Measurements from ENCODE around the gene NDEL1.

The NDEL1 gene

GRCh38 chr17:8447799-8448198, 12.1 kb downstream of the NDEL1 start:
- Histone ChIP-seq H3K27me3 (ENCODE audit: low read length) (no peaks in the 10 kb centered on the region), H3K9me2 (replicated peaks; ENCODE audit: insufficient read depth, low read length) (no peaks in the 10 kb centered on the region), H3K4me3 (ENCODE audit: insufficient read depth, low read length, poor library complexity, severe bottlenecking) (no peak overlapping the region), H4K20me1 (ENCODE audit: low read depth, low read length) (no peaks in the 10 kb centered on the region), H3F3A (ENCODE audit: insufficient read depth) (no peaks in the 10 kb centered on the region; the same call in 1 of the 2 replicates), H3K27ac (ENCODE audit: low read depth, low read length) (no peak overlapping the region), H3K9ac (ENCODE audit: low read length) (no peak overlapping the region), H2AFZ (ENCODE audit: low read depth, low read length, severe bottlenecking) (no peak overlapping the region), H3K4me2 (ENCODE audit: low read depth, low read length, poor library complexity, severe bottlenecking) (no peak overlapping the region), H3K36me3 (ENCODE audit: low read length) (peaks cover 36% of the 10 kb centered on the region), H3K9me3 (ENCODE audit: insufficient read depth, low read length) (no peaks in the 10 kb centered on the region), H3K79me2 (ENCODE audit: insufficient read depth, low read length) (peaks cover 15% of the 10 kb centered on the region)
- no peak for TF ChIP-seq EZH2phosphoT487 (conservative IDR thresholded peaks at IDR 0.05; ENCODE audit: low read length)
- TF ChIP-seq CTCF (IDR thresholded peaks at IDR 0.05; ENCODE audit: insufficient read depth, low read length, poor library complexity, severe bottlenecking), result no peak

GRCh38 chr17:8448310-8448709, 12.6 kb downstream of the NDEL1 start:
- Histone ChIP-seq H2AFZ (ENCODE audit: low read depth, low read length, severe bottlenecking) (no peak overlapping the region), H3K9ac (ENCODE audit: low read length) (no peak overlapping the region), H3F3A (ENCODE audit: insufficient read depth) (no peaks in the 10 kb centered on the region; the same call in 1 of the 2 replicates), H3K9me3 (ENCODE audit: insufficient read depth, low read length) (no peaks in the 10 kb centered on the region), H3K79me2 (ENCODE audit: insufficient read depth, low read length) (peaks cover 9% of the 10 kb centered on the region), H3K27ac (ENCODE audit: low read depth, low read length) (no peak overlapping the region), H3K9me2 (replicated peaks; ENCODE audit: insufficient read depth, low read length) (no peaks in the 10 kb centered on the region), H3K36me3 (ENCODE audit: low read length) (peaks cover 37% of the 10 kb centered on the region), H3K4me3 (ENCODE audit: insufficient read depth, low read length, poor library complexity, severe bottlenecking) (no peak overlapping the region), H4K20me1 (ENCODE audit: low read depth, low read length) (no peaks in the 10 kb centered on the region), H3K4me2 (ENCODE audit: low read depth, low read length, poor library complexity, severe bottlenecking) (no peak overlapping the region), H3K27me3 (ENCODE audit: low read length) (no peaks in the 10 kb centered on the region)
- TF ChIP-seq EZH2phosphoT487 (conservative IDR thresholded peaks at IDR 0.05; ENCODE audit: low read length), result no peak

- no peaks in the 10 kb centered on the region for H3K9me3 ChIP-seq (ENCODE audit: insufficient read depth, low read length)
- no peaks in the 10 kb centered on the region for H3F3A ChIP-seq (ENCODE audit: insufficient read depth)
- no peak overlapping the region for H2AFZ ChIP-seq (ENCODE audit: low read depth, low read length, severe bottlenecking)
- no peak overlapping the region for H3K4me2 ChIP-seq (ENCODE audit: low read depth, low read length, poor library complexity, severe bottlenecking)
- no peak overlapping the region for H3K27ac ChIP-seq (ENCODE audit: low read depth, low read length)
- H3K27me3 ChIP-seq (ENCODE audit: low read length), result no peaks in the 10 kb centered on the region
- no peaks in the 10 kb centered on the region for H3K9me2 ChIP-seq (replicated peaks; ENCODE audit: insufficient read depth, low read length)
- no peak for TF ChIP-seq CTCF (IDR thresholded peaks at IDR 0.05; ENCODE audit: insufficient read depth, low read length, poor library complexity, severe bottlenecking)
- TF ChIP-seq EZH2phosphoT487 (conservative IDR thresholded peaks at IDR 0.05; ENCODE audit: low read length), result no peak
- H4K20me1 ChIP-seq (ENCODE audit: low read depth, low read length), result no peaks in the 10 kb centered on the region
- H3K79me2 ChIP-seq (ENCODE audit: insufficient read depth, low read length), result no peaks in the 10 kb centered on the region
- H3K36me3 ChIP-seq (ENCODE audit: low read length), result peaks cover 29% of the 10 kb centered on the region
- H3K9ac ChIP-seq (ENCODE audit: low read length), result no peak overlapping the region
- no peak overlapping the region for H3K4me3 ChIP-seq (ENCODE audit: insufficient read depth, low read length, poor library complexity, severe bottlenecking)
Observed at GRCh38 chr17:8451933-8452614, 16.4 kb downstream of the NDEL1 start.

- no peaks in the 10 kb centered on the region for H3K9me3 ChIP-seq (ENCODE audit: insufficient read depth, low read length)
- no peak for TF ChIP-seq EZH2phosphoT487 (conservative IDR thresholded peaks at IDR 0.05; ENCODE audit: low read length)
- no peak for TF ChIP-seq CTCF (IDR thresholded peaks at IDR 0.05; ENCODE audit: insufficient read depth, low read length, poor library complexity, severe bottlenecking)
- H2AFZ ChIP-seq (ENCODE audit: low read depth, low read length, severe bottlenecking), result no peak overlapping the region
- H3K4me3 ChIP-seq (ENCODE audit: insufficient read depth, low read length, poor library complexity, severe bottlenecking), result no peak overlapping the region
- H3K27me3 ChIP-seq (ENCODE audit: low read length), result no peaks in the 10 kb centered on the region
- no peaks in the 10 kb centered on the region for H4K20me1 ChIP-seq (ENCODE audit: low read depth, low read length)
- H3F3A ChIP-seq (ENCODE audit: insufficient read depth), result no peaks in the 10 kb centered on the region
- no peaks in the 10 kb centered on the region for H3K9me2 ChIP-seq (replicated peaks; ENCODE audit: insufficient read depth, low read length)
- H3K79me2 ChIP-seq (ENCODE audit: insufficient read depth, low read length), result no peaks in the 10 kb centered on the region
- H3K36me3 ChIP-seq (ENCODE audit: low read length), result peaks cover 36% of the 10 kb centered on the region
- no peak overlapping the region for H3K27ac ChIP-seq (ENCODE audit: low read depth, low read length)
- no peak overlapping the region for H3K4me2 ChIP-seq (ENCODE audit: low read depth, low read length, poor library complexity, severe bottlenecking)
- H3K9ac ChIP-seq (ENCODE audit: low read length), result no peak overlapping the region
Observed at GRCh38 chr17:8453326-8453725, 17.6 kb downstream of the NDEL1 start.

Measured in SU-DHL-6 (cell line).